Activated gamma-delta T cell treated with anti-CD3 and anti-CD28 coated beads, Interleukin-2, amount 50 U/mL, for 16 hours (primary cell): Measurements from ENCODE around the gene MIA2.
"Not testable (repeated sequence)": the region's sequence is repeated elsewhere in the genome, so short reads cannot be mapped to it uniquely, and the experiment has no call there.

Source experiments
- DNase-seq: peaks from one replicate; pipeline ENCODE4 v3.0.0-alpha.2; 2020; ENCODE audit warnings: low read depth

Gene MIA2

GRCh38 chr14:39339003-39339402, 105.3 kb downstream of the MIA2 start:
- no peak for DNase-seq

- DNase-seq: not testable (repeated sequence)
These were observed 107.4 kb downstream of the MIA2 start for GRCh38 chr14:39341126-39341525.

GRCh38 chr14:39342768-39343167, 109.1 kb downstream of the MIA2 start:
- no peak for DNase-seq

- DNase-seq: no peak
These were observed 109.9 kb downstream of the MIA2 start for GRCh38 chr14:39343614-39344013.

- no peak for DNase-seq
These were observed 117.2 kb downstream of the MIA2 start for GRCh38 chr14:39350866-39351265.

GRCh38 chr14:39351708-39352107, 118.0 kb downstream of the MIA2 start:
- no peak for DNase-seq

- DNase-seq: not testable (repeated sequence)
These were observed 125.4 kb downstream of the MIA2 start for GRCh38 chr14:39359069-39359468.

GRCh38 chr14:39360316-39360715, 126.6 kb downstream of the MIA2 start:
- no peak for DNase-seq

GRCh38 chr14:39361556-39361955, 127.8 kb downstream of the MIA2 start:
- not testable (repeated sequence) for DNase-seq

GRCh38 chr14:39364509-39364908, 130.8 kb downstream of the MIA2 start:
- DNase-seq: no peak

- no peak for DNase-seq
These were observed 131.6 kb downstream of the MIA2 start for GRCh38 chr14:39365354-39365753.

GRCh38 chr14:39366460-39367386, 133.0 kb downstream of the MIA2 start:
- no peak for DNase-seq

- no peak for DNase-seq
These were observed 133.7 kb downstream of the MIA2 start for GRCh38 chr14:39367387-39367751.

GRCh38 chr14:39368261-39368959, 134.7 kb downstream of the MIA2 start:
- no peak for DNase-seq

GRCh38 chr14:39369029-39369428, 135.3 kb downstream of the MIA2 start:
- no peak for DNase-seq

GRCh38 chr14:39370415-39370814, 136.7 kb downstream of the MIA2 start:
- DNase-seq: no peak

- DNase-seq: no peak
These were observed 138.9 kb downstream of the MIA2 start for GRCh38 chr14:39372656-39373055.

- DNase-seq: no peak
These were observed 141.1 kb downstream of the MIA2 start for GRCh38 chr14:39374851-39375250.

GRCh38 chr14:39376667-39377403, 143.1 kb downstream of the MIA2 start:
- DNase-seq: no peak

GRCh38 chr14:39381366-39381765, 147.7 kb downstream of the MIA2 start:
- DNase-seq: no peak

GRCh38 chr14:39382463-39382862, 148.7 kb downstream of the MIA2 start:
- no peak for DNase-seq

GRCh38 chr14:39383026-39383660, 149.4 kb downstream of the MIA2 start:
- no peak for DNase-seq
